Glutamatergic neuron (in vitro differentiated cells): ENCODE data around the gene GPR101. TPM values are rescaled to one million over a fixed set of nuclear protein-coding genes. Genes with fewer than 3 reads are reported as not detected.
"Not testable (repeated sequence)": the region's sequence is repeated elsewhere in the genome, so short reads cannot be mapped to it uniquely, and the experiment has no call there.

ENCODE experiments used
- DNase-seq: peaks from one replicate; pipeline ENCODE4 v3.0.0; 2022
- H3K27ac Mint-ChIP-seq: one replicate; pipeline ENCODE4 v1.8.0; 2020; ENCODE audit warnings: mild to moderate bottlenecking, mixed read lengths, inconsistent platforms; ENCODE audit not compliant: unreplicated experiment
- H3K27me3 Mint-ChIP-seq: one replicate; pipeline ENCODE4 v1.8.0; 2020; ENCODE audit warnings: mild to moderate bottlenecking, moderate library complexity, mixed read lengths, inconsistent platforms; ENCODE audit not compliant: unreplicated experiment
- H3K36me3 Mint-ChIP-seq: one replicate; pipeline ENCODE4 v1.8.0; 2020; ENCODE audit warnings: mild to moderate bottlenecking, mixed read lengths, inconsistent platforms; ENCODE audit not compliant: unreplicated experiment
- H3K4me1 Mint-ChIP-seq: one replicate; pipeline ENCODE4 v1.8.0; 2020; ENCODE audit warnings: mild to moderate bottlenecking, low read depth, mixed read lengths, inconsistent platforms; ENCODE audit not compliant: unreplicated experiment
- H3K4me3 Mint-ChIP-seq: one replicate; pipeline ENCODE4 v1.8.0; 2020; ENCODE audit warnings: mild to moderate bottlenecking, mixed read lengths, inconsistent platforms; ENCODE audit not compliant: unreplicated experiment
- H3K9me3 Mint-ChIP-seq: one replicate; pipeline ENCODE4 v1.8.0; 2020; ENCODE audit warnings: mild to moderate bottlenecking, moderate library complexity, mixed read lengths, inconsistent platforms; ENCODE audit not compliant: unreplicated experiment
- CTCF ChIP-seq: fragments of 200-600 bp; sonication (generic); IDR thresholded peaks from one replicate; pipeline ENCODE4 v1.5.0; 2021; ENCODE audit not compliant: partially characterized antibody, unreplicated experiment
- total RNA-seq: library from RNA; stranded (reverse); fragmentation: NEBNext Ultra II Directional; extraction: Animal tissue kit (Norgen Biotek cat#: 25700); gene quantifications from one replicate; pipeline ENCODE4 v1.2.1, GENCODE V29; 2021; ENCODE audit not compliant: unreplicated experiment

GPR101 gene
- total RNA-seq, 1 donor from 2014 or later: not detected

GRCh38 chrX:137028699-137029098 lies 5.1 kb downstream of the GPR101 start:
- Mint-ChIP-seq H3K4me3 (no peak overlapping the region), H3K36me3 (peaks cover 5% of the 10 kb centered on the region), H3K27me3 (peaks cover 8% of the 10 kb centered on the region), H3K4me1 (peaks cover 2% of the 10 kb centered on the region), H3K27ac (no peak overlapping the region), H3K9me3 (peaks cover 3% of the 10 kb centered on the region)
- no peak for TF ChIP-seq CTCF
- no peak for DNase-seq

GRCh38 chrX:137025930-137026329 lies 7.9 kb downstream of the GPR101 start:
- H3K27me3 Mint-ChIP-seq: peaks cover 5% of the 10 kb centered on the region
- no peak for TF ChIP-seq CTCF
- H3K9me3 Mint-ChIP-seq: peaks cover 3% of the 10 kb centered on the region
- H3K36me3 Mint-ChIP-seq: peaks cover 5% of the 10 kb centered on the region
- no peak overlapping the region for H3K27ac Mint-ChIP-seq
- no peaks in the 10 kb centered on the region for H3K4me1 Mint-ChIP-seq
- DNase-seq: no peak
- no peak overlapping the region for H3K4me3 Mint-ChIP-seq

GRCh38 chrX:137000236-137000635 lies 33.6 kb downstream of the GPR101 start:
- not testable (repeated sequence) for H3K36me3 Mint-ChIP-seq, H3K4me3 Mint-ChIP-seq, H3K9me3 Mint-ChIP-seq, H3K27ac Mint-ChIP-seq, H3K27me3 Mint-ChIP-seq, DNase-seq, H3K4me1 Mint-ChIP-seq

DNA sequence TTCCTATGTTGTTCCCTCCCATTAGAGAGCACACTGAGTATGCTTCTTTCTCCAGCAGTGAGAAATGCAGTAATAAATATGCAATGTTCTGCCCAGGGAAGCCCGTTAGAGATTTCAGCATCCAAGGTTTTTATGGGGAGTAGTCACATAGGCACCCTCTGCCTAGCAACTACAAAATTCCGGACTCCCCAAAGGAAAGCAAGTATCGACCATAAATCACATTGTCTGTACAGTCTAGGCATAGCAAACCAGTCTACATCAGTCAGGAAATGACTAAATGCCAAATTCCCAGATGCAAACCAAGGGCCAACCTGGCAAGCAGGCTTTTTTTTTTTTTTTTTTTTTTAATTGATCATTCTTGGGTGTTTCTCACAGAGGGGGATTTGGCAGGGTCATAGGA lies 34.8 kb downstream of the GPR101 start:
- H3K4me3 Mint-ChIP-seq: no peak overlapping the region
- no peak overlapping the region for H3K27ac Mint-ChIP-seq
- no peak for DNase-seq
- no peaks in the 10 kb centered on the region for H3K4me1 Mint-ChIP-seq
- no peaks in the 10 kb centered on the region for H3K27me3 Mint-ChIP-seq
- H3K36me3 Mint-ChIP-seq: no peaks in the 10 kb centered on the region
- H3K9me3 Mint-ChIP-seq: peaks cover 3% of the 10 kb centered on the region
- TF ChIP-seq CTCF: no peak

Other genes starting within 250 kb of the GPR101 start
- 246 TPM for gene RBMX, start 153.3 kb downstream of the GPR101 start, total RNA-seq